IMR-90 (cell line): Measurements from ENCODE around the gene PKD1. TPM values are rescaled to one million over a fixed set of nuclear protein-coding genes. Genes with fewer than 3 reads are reported as not detected.

Experiments used
- ATAC-seq: fragments of 200-7000 bp; cut with Tn5 transposase; 2 replicates; pipeline ENCODE4 v1.9.1; 2020; ENCODE audit warnings: low read depth, mild to moderate bottlenecking, moderate library complexity
- BruUV-seq: library from RNA; stranded (reverse); fragments of 400-500 nt; replicated peaks from 2 replicates; lab custom pipeline; 2021; lab: Mats Ljungman, UMichigan
- CTCF ChIA-PET: fragments of 300-600 bp; formaldehyde crosslinking; extraction: SDS; loops from one replicate; lab custom pipeline; 2021; ENCODE audit warnings: antibody characterized with exemption; lab: Yijun Ruan, JAX
- POLR2A ChIA-PET: fragments of 300-600 bp; sonication (Branson Sonifier 250); formaldehyde crosslinking; loops from one replicate; lab custom pipeline; 2022; ENCODE audit warnings: antibody characterized with exemption; ENCODE audit not compliant: unreplicated experiment; lab: Charles Lee
- DNase-seq: peaks from one replicate; pipeline ENCODE4 v3.0.0; 2013
- H2AFZ ChIP-seq: replicated peaks from 2 replicates; pipeline ENCODE3; 2013; ENCODE audit warnings: low read length, mild to moderate bottlenecking; ENCODE audit not compliant: poor library complexity
- H2AK5ac ChIP-seq: 2 replicates; pipeline ENCODE4 v1.6.1; 2013; ENCODE audit warnings: low read depth, low read length, inconsistent platforms
- H2AK9ac ChIP-seq: replicated peaks from 2 replicates; pipeline ENCODE3; 2013; ENCODE audit warnings: mild to moderate bottlenecking, low read depth, low read length, moderate library complexity; ENCODE audit not compliant: poor library complexity
- H2BK120ac ChIP-seq: 2 replicates; pipeline ENCODE4 v1.6.1; 2013; ENCODE audit warnings: low read depth, low read length, inconsistent platforms
- H2BK15ac ChIP-seq: 3 replicates; pipeline ENCODE4 v1.6.1; 2013; ENCODE audit warnings: low read depth, low read length, inconsistent platforms
- H2BK20ac ChIP-seq: 2 replicates; pipeline ENCODE4 v1.6.1; 2013; ENCODE audit warnings: low read depth, mild to moderate bottlenecking, inconsistent platforms, low read length, moderate library complexity
- H2BK5ac ChIP-seq: 2 replicates; pipeline ENCODE4 v1.6.1; 2013; ENCODE audit warnings: mild to moderate bottlenecking, low read depth, low read length, inconsistent platforms; ENCODE audit not compliant: poor library complexity, severe bottlenecking
- H3K14ac ChIP-seq: replicated peaks from 2 replicates; pipeline ENCODE4 v1.6.1; 2013; ENCODE audit warnings: low read depth, low read length, inconsistent platforms
- H3K18ac ChIP-seq: 2 replicates; pipeline ENCODE4 v1.6.1; 2013; ENCODE audit warnings: low read depth, low read length, control low read depth
- H3K23ac ChIP-seq: 2 replicates; pipeline ENCODE4 v1.6.1; 2013; ENCODE audit warnings: low read depth, low read length, inconsistent platforms
- H3K27ac ChIP-seq: 2 replicates; pipeline ENCODE4 v1.5.1; 2013; ENCODE audit warnings: mild to moderate bottlenecking, control low read depth, low read length; ENCODE audit not compliant: insufficient read depth
- H3K27me3 ChIP-seq: 2 replicates; pipeline ENCODE4 v1.6.1; 2013; ENCODE audit warnings: low read length; ENCODE audit not compliant: control insufficient read depth, insufficient read depth
- H3K36me3 ChIP-seq: 2 replicates; pipeline ENCODE4 v1.6.1; 2013; ENCODE audit warnings: low read length, mixed read lengths; ENCODE audit not compliant: control insufficient read depth, insufficient read depth
- H3K4ac ChIP-seq: 2 replicates; pipeline ENCODE4 v1.6.1; 2013; ENCODE audit warnings: low read depth, low read length, inconsistent platforms
- H3K4me1 ChIP-seq: 2 replicates; pipeline ENCODE4 v1.6.1; 2013; ENCODE audit warnings: low read length, mixed read lengths; ENCODE audit not compliant: control insufficient read depth, insufficient read depth
- H3K4me2 ChIP-seq: 2 replicates; pipeline ENCODE4 v1.6.1; 2013; ENCODE audit warnings: low read depth, mild to moderate bottlenecking, control low read depth, low read length, moderate library complexity
- H3K4me3 ChIP-seq: 2 replicates; pipeline ENCODE4 v1.5.1; 2013; ENCODE audit warnings: low read depth, mild to moderate bottlenecking, control low read depth, low read length, moderate library complexity; ENCODE audit not compliant: insufficient read depth
- H3K56ac ChIP-seq: 2 replicates; pipeline ENCODE4 v1.6.1; 2013; ENCODE audit warnings: low read length, inconsistent platforms; ENCODE audit not compliant: insufficient read depth; ENCODE audit errors: extremely low read depth
- H3K79me1 ChIP-seq, 2 experiments: 2 replicates each; pipeline ENCODE4 v1.6.1; 2013; ENCODE audit warnings: low read length in 2 of 2, inconsistent platforms in 1 of 2, low read depth in 1 of 2
- H3K9ac ChIP-seq: 2 replicates; pipeline ENCODE4 v1.6.1; 2013; ENCODE audit warnings: low read depth, low read length, control low read depth
- H3K9me1 ChIP-seq: 2 replicates; pipeline ENCODE4 v1.6.1; 2013; ENCODE audit warnings: low read length, inconsistent platforms; ENCODE audit not compliant: insufficient read depth
- H3K9me3 ChIP-seq: 2 replicates; pipeline ENCODE4 v1.6.1; 2013; ENCODE audit warnings: low read length; ENCODE audit not compliant: control insufficient read depth, insufficient read depth
- H4K20me1 ChIP-seq: 2 replicates; pipeline ENCODE4 v1.6.1; 2013; ENCODE audit warnings: low read length, inconsistent platforms; ENCODE audit not compliant: insufficient read depth
- H4K5ac ChIP-seq: 2 replicates; pipeline ENCODE4 v1.6.1; 2013; ENCODE audit warnings: mild to moderate bottlenecking, low read depth, low read length, control low read depth
- H4K8ac ChIP-seq, 2 experiments: 2 replicates each; pipeline ENCODE4 v1.6.1; 2013; ENCODE audit warnings: low read depth in 2 of 2, low read length in 2 of 2, control low read depth in 1 of 2, inconsistent platforms in 1 of 2
- H4K91ac ChIP-seq: 2 replicates; pipeline ENCODE4 v1.6.1; 2013; ENCODE audit warnings: low read depth, low read length, inconsistent platforms; ENCODE audit not compliant: insufficient read depth
- CEBPB ChIP-seq: IDR thresholded peaks from 2 replicates; pipeline ENCODE4 v1.6.1; 2012; ENCODE audit warnings: low read depth, low read length, improper control_type of control experiment
- FOS ChIP-seq: fragments of 150-350 bp; IDR thresholded peaks from 2 replicates; pipeline ENCODE4 v1.6.1; 2016; ENCODE audit warnings: low read depth, low read length
- NFE2L2 ChIP-seq: fragments of 150-350 bp; IDR thresholded peaks from 2 replicates; pipeline ENCODE4 v1.6.1; 2016; ENCODE audit warnings: low read depth, mild to moderate bottlenecking, low read length
- RAD21 ChIP-seq: IDR thresholded peaks from 2 replicates; pipeline ENCODE4 v1.6.1; 2012; ENCODE audit warnings: low read length, improper control_type of control experiment
- RCOR1 ChIP-seq: IDR thresholded peaks from 2 replicates; pipeline ENCODE4 v1.6.1; 2012; ENCODE audit warnings: mild to moderate bottlenecking, low read length, improper control_type of control experiment; ENCODE audit not compliant: insufficient replicate concordance
- WGBS, 2 experiments: methylation state at CpG; one replicate each; pipeline versions ENCODE4 v1.1.5 to v1.1.7; 2013; ENCODE audit warnings: missing lambda C conversion rate in 2 of 2; ENCODE audit not compliant: insufficient read length in 1 of 2; ENCODE audit errors: extremely low coverage in 2 of 2; 5-methylcytosine and 5-hydroxymethylcytosine counted together
- dilution Hi-C: fragments of 300-500 bp; cut with HindIII; formaldehyde crosslinking; loops from one replicate; pipeline ENCODE4 v1.14.3; 2018; ENCODE audit warnings: low sequenced_read_pairs; ENCODE audit not compliant: unreplicated experiment
- in situ Hi-C: fragments of 300-500 bp; cut with MboI; formaldehyde crosslinking; loops from 3 replicates; pipeline ENCODE4 v1.14.3; 2019; ENCODE audit warnings: low sequenced_read_pairs, inconsistent platforms, mixed read lengths
- intact Hi-C: fragments of 100-400 bp; cut with micrococcal nuclease; formaldehyde crosslinking; loops from 2 replicates; pipeline ENCODE4 v1.10.0; 2022
- polyA plus RNA-seq, 3 experiments: library from polyadenylated mRNA; depleted of rRNA; stranded (reverse); fragments of >200 nt; gene quantifications; 2 replicates each; pipeline ENCODE4 v1.2.3, GENCODE V29; 2012; ENCODE audit warnings: low replicate concordance in 1 of 3
- total RNA-seq: library from RNA; depleted of rRNA; stranded (reverse); fragments of >200 nt; gene quantifications from 2 replicates; pipeline ENCODE4 v1.2.3, GENCODE V29; 2012
- TF ChIP-seq, protein P1 (sequence below): fragments of 150-350 bp; IDR thresholded peaks from 2 replicates; pipeline ENCODE4 v1.6.1; 2017; ENCODE audit warnings: mild to moderate bottlenecking, antibody characterized with exemption, low read length, low read depth

The PKD1 gene
- total and polyA plus RNA-seq, 2 of the 4 experiments (the other 2 are of a cell fraction), result 7.9 to 97.3 TPM

DNA sequence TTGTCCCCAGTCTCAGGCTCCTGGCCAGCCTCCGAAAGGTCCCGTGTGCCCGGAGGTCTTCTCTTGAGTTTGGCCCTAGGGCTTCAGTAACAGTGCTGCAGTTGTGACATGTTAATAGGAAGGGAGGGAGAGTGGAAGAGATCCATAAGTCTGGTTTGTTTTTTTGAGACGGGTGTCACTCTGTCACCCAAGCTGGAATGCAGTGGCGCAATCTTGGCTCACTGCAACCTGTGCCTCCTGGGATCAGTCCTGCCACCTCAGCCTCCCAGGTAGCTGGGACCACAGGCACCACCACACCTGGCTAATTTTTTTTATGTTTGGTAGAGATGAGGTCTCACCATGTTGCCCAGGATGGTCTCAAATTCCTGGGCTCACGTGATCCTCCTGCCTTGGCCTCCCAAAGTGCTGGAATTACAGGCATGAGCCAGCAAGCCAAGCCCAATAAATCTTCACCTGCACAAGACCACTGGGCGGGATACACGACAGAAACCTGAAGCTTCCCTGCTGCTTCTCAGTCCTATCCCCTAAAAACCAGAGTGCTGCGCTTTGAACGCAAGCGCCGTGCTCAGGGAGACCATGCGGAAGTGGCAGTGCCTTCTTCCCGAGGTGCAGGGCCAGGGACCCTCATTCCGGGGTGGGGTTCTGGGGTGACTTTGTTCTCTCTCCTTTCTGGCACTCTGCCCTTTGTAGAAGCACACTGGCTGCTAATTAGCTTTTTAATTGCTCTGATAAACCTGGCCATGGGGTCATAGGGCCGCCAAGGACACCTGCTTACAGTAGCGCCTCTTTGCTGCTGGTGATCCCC lies 30.8 kb upstream of the PKD1 start:
- H3K23ac ChIP-seq, result no peak overlapping the region
- no TSS peak for BruUV-seq
- H2BK15ac ChIP-seq, result no peak overlapping the region
- ChIA-PET CTCF (no interaction called here), POLR2A (no interaction called here)
- H2AK5ac ChIP-seq, result no peak overlapping the region
- no peak overlapping the region for H3K14ac ChIP-seq
- H3K9me3 ChIP-seq, result no peaks in the 10 kb centered on the region
- H2BK5ac ChIP-seq, result no peak overlapping the region
- no peak for ATAC-seq
- no peak overlapping the region for H3K56ac ChIP-seq
- H4K5ac ChIP-seq, result no peak overlapping the region
- H3K18ac ChIP-seq, result no peak overlapping the region
- no peak overlapping the region for H3K4ac ChIP-seq
- H3K27ac ChIP-seq, result no peak overlapping the region
- peaks cover 3% of the 10 kb centered on the region; the same call in 1 of the 2 replicates for H3K4me1 ChIP-seq
- dilution Hi-C loops, result no loop called here
- no peak overlapping the region for H3K4me3 ChIP-seq
- no peak overlapping the region for H4K8ac ChIP-seq
- WGBS, 2 experiments, result 100% methylated on average over 2 of the region's 17 CpGs; no CpG with 5 or more reads in 1 of the 2 experiments
- H3K79me1 ChIP-seq, result peaks cover 0 to 32% of the 10 kb centered on the region in 2 experiments
- no peak overlapping the region for H3K4me2 ChIP-seq
- H3K9ac ChIP-seq, result no peak overlapping the region
- intact Hi-C loops, result no loop called here
- peaks cover 46% of the 10 kb centered on the region for H4K20me1 ChIP-seq
- no peak overlapping the region for H2AK9ac ChIP-seq
- H2BK120ac ChIP-seq, result no peak overlapping the region
- no peaks in the 10 kb centered on the region for H3K27me3 ChIP-seq
- peaks cover 41% of the 10 kb centered on the region for H3K36me3 ChIP-seq
- no peak overlapping the region for H2AFZ ChIP-seq
- TF ChIP-seq CEBPB, result no peak
- TF ChIP-seq RAD21, result no peak
- no peak for TF ChIP-seq NFE2L2
- TF ChIP-seq RCOR1, result no peak
- no peak for TF ChIP-seq FOS
- TF ChIP-seq, protein P1, sequence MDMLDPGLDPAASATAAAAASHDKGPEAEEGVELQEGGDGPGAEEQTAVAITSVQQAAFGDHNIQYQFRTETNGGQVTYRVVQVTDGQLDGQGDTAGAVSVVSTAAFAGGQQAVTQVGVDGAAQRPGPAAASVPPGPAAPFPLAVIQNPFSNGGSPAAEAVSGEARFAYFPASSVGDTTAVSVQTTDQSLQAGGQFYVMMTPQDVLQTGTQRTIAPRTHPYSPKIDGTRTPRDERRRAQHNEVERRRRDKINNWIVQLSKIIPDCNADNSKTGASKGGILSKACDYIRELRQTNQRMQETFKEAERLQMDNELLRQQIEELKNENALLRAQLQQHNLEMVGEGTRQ, result no peak
- H2BK20ac ChIP-seq, result no peak overlapping the region
- H4K91ac ChIP-seq, result no peak overlapping the region
- no peak for DNase-seq
- in situ Hi-C loops, result no loop called here
- H3K9me1 ChIP-seq, result 0 out of 2 replicates have a peak, but pooled peaks cover 2% of the 10 kb centered on the region
